Thyroid gland (tissue), 4 donors: ENCODE measurements around the gene EN2. TPM values are rescaled to one million over a fixed set of nuclear protein-coding genes. Genes with fewer than 3 reads are reported as not detected.

ENCODE experiments used
- DNase-seq, 2 donors: peaks; one replicate each; pipeline ENCODE4 v3.0.0-alpha.2; 2019
- H3K27ac ChIP-seq, 3 donors: fragments of 200-600 bp; sonication (generic); 1 replicate in 2 of 3; 2 replicates in 1 of 3; pipeline ENCODE4 v1.5.1; 2016 to 2019; ENCODE audit warnings: mild to moderate bottlenecking in 1 of 3, moderate library complexity in 1 of 3
- H3K27me3 ChIP-seq: fragments of 200-600 bp; sonication (generic); one replicate; pipeline ENCODE4 v1.5.1; 2019
- H3K36me3 ChIP-seq, 2 donors: fragments of 200-600 bp; sonication (generic); one replicate each; pipeline ENCODE4 v1.5.1; 2016 to 2019
- H3K4me1 ChIP-seq, 2 donors: fragments of 200-600 bp; sonication (generic); one replicate each; pipeline ENCODE4 v1.5.1; 2017 to 2019
- H3K4me3 ChIP-seq, 3 donors: fragments of 200-600 bp; sonication (generic); replicated peaks in 1 of 3; 1 replicate in 2 of 3; 2 replicates in 1 of 3; pipeline ENCODE4 v1.5.1; 2016; ENCODE audit warnings: mild to moderate bottlenecking in 1 of 3
- H3K9me3 ChIP-seq: fragments of 200-600 bp; sonication (generic); one replicate; pipeline ENCODE4 v1.5.1; 2017
- CTCF ChIP-seq, 6 experiments: fragments of 200-600 bp in 3 of 6; fragments of 450-650 bp in 3 of 6; sonication (generic) in 3 of 6; IDR thresholded peaks; one replicate each; pipeline ENCODE4 v1.5.1; 2016 to 2019; ENCODE audit warnings: antibody characterized with exemption in 6 of 6, mild to moderate bottlenecking in 2 of 6, inconsistent platforms in 1 of 6, moderate library complexity in 1 of 6
- POLR2A ChIP-seq, 2 donors: fragments of 450-650 bp; IDR thresholded peaks; one replicate each; pipeline ENCODE4 v1.6.1; 2017; ENCODE audit warnings: antibody characterized with exemption in 2 of 2, mild to moderate bottlenecking in 2 of 2, moderate library complexity in 1 of 2
- WGBS, 2 donors: methylation state at CpG; one replicate each; pipeline ENCODE4 v1.1.5; 2017; 5-methylcytosine and 5-hydroxymethylcytosine counted together
- intact Hi-C: fragments of 100-400 bp; cut with DNase I; formaldehyde crosslinking; loops from one replicate; pipeline ENCODE4 v1.15.1; 2023
- total RNA-seq, 4 donors: library from RNA; depleted of rRNA; stranded (reverse); fragments of >200 nt; gene quantifications; one replicate each; pipeline ENCODE4 v1.2.3, GENCODE V29; 2016

Gene EN2
- under 1 TPM in 3 of 4 donors, not detected in 1; 0.22 to 0.29 (median 0.27) TPM for total RNA-seq

- Histone ChIP-seq H3K4me3 (peak within 1 kb of the TSS in 2 of 3 donors; percentile 23 to 55), H3K36me3 (no peaks in the 10 kb centered on the region), H3K4me1 (peaks cover 27 to 46% of the 10 kb centered on the region in 2 donors), H3K9me3 (no peaks in the 10 kb centered on the region), H3K27me3 (peaks cover 81% of the 10 kb centered on the region), H3K27ac (no peak within 1 kb of the TSS)
- TF ChIP-seq CTCF (IDR thresholded peaks at IDR 0.05) (no peak), POLR2A (IDR thresholded peaks at IDR 0.05) (no peak)
- WGBS, 2 donors, result 3% methylated on average over 23 of the region's 105 CpGs; no CpG with 5 or more reads in 1 of the 2 donors
- DNase-seq, result peak in 1 of 2 donors; percentile 25
- intact Hi-C loops, result no loop called here
Measured at GRCh38 chr7:155458111-155458877, at the start of gene EN2. Gene EN2, plus strand, starts transcription at chr7:155458129. Its CDS starts 249 bp downstream, at chr7:155458378.

- H3K4me1 ChIP-seq, result peaks cover 0 to 5% of the 10 kb centered on the region in 2 donors
- H3K27ac ChIP-seq, result no peak overlapping the region
- no peaks in the 10 kb centered on the region for H3K36me3 ChIP-seq
- no peak for DNase-seq
- no peak for TF ChIP-seq CTCF (IDR thresholded peaks at IDR 0.05)
- TF ChIP-seq POLR2A (IDR thresholded peaks at IDR 0.05), result no peak
- intact Hi-C loops, result no loop called here
- WGBS, 2 donors, result 44 to 48% methylated on average over 16 to 34 of the region's 38 CpGs
- no peak overlapping the region for H3K4me3 ChIP-seq
- no peaks in the 10 kb centered on the region for H3K9me3 ChIP-seq
- peaks cover 13% of the 10 kb centered on the region for H3K27me3 ChIP-seq
Measured at GRCh38 chr7:155408651-155409586, 49.0 kb upstream of the EN2 start.

GRCh38 chr7:155409980-155410379 is 47.9 kb upstream of the EN2 start:
- WGBS, 2 donors, result 55 to 64% methylated on average over 7 to 13 of the region's 15 CpGs
- Histone ChIP-seq H3K27ac (no peak overlapping the region), H3K27me3 (peaks cover 13% of the 10 kb centered on the region), H3K4me1 (peaks cover 0 to 5% of the 10 kb centered on the region in 2 donors), H3K4me3 (no peak overlapping the region), H3K9me3 (no peaks in the 10 kb centered on the region), H3K36me3 (no peaks in the 10 kb centered on the region)
- intact Hi-C loops, result no loop called here
- TF ChIP-seq POLR2A (IDR thresholded peaks at IDR 0.05) (no peak), CTCF (IDR thresholded peaks at IDR 0.05) (no peak)
- DNase-seq, result no peak

DNA sequence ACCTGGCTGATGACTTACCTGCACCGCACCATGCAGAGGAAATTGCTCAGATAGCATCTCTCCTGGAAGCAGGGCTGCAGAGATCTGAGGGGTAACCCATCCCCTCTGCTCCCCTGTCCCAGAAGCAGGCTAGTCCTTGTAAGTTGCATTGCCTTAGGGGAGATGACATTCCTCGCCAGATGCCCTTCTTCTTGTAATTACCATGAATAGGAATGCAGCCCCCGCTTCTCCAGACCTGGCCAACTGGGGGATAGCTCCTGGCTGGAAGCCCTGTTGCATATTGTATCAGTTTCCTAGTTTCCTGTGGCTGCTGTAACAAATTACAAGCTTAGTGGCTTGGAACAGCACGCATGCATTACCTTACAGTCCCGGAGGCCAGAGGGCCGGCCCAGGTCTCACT is 47.5 kb upstream of the EN2 start:
- DNase-seq, result no peak
- 57 to 66% methylated on average over 5 to 6 of the region's 6 CpGs for WGBS, 2 donors
- Histone ChIP-seq H3K4me1 (peaks cover 0 to 5% of the 10 kb centered on the region in 2 donors), H3K4me3 (no peak overlapping the region), H3K9me3 (no peaks in the 10 kb centered on the region), H3K36me3 (no peaks in the 10 kb centered on the region), H3K27ac (no peak overlapping the region), H3K27me3 (peaks cover 13% of the 10 kb centered on the region)
- TF ChIP-seq POLR2A (IDR thresholded peaks at IDR 0.05), result no peak
- no peak for TF ChIP-seq CTCF (IDR thresholded peaks at IDR 0.05)
- intact Hi-C loops, result no loop called here
